SK-MEL-5 (cell line): ENCODE results near the gene MGAT4A. TPM values are rescaled to one million over a fixed set of nuclear protein-coding genes. Genes with fewer than 3 reads are reported as not detected.
A peak's percentile ranks its signal among the peaks of the same experiment; 100 is the strongest.

Experiments used
- DNase-seq: peaks from one replicate; pipeline ENCODE4 v3.0.0-alpha.2; 2016; ENCODE audit warnings: low read depth, low spot score
- in situ Hi-C: cut with HindIII; loops from 2 replicates; pipeline ENCODE4 v1.10.0; 2016; ENCODE audit warnings: low sequenced_read_pairs, high pct_unique_total_duplicates, low pct_unique_long_range_greater_than_20kb
- total RNA-seq: library from RNA; depleted of rRNA; stranded (reverse); fragments of >200 nt; shearing (Covaris generic); gene quantifications from 2 replicates; pipeline ENCODE4 v1.2.3, GENCODE V29; 2014

Gene MGAT4A
- total RNA-seq, 1 experiment from 2014 or later = 16.3 TPM

DNA sequence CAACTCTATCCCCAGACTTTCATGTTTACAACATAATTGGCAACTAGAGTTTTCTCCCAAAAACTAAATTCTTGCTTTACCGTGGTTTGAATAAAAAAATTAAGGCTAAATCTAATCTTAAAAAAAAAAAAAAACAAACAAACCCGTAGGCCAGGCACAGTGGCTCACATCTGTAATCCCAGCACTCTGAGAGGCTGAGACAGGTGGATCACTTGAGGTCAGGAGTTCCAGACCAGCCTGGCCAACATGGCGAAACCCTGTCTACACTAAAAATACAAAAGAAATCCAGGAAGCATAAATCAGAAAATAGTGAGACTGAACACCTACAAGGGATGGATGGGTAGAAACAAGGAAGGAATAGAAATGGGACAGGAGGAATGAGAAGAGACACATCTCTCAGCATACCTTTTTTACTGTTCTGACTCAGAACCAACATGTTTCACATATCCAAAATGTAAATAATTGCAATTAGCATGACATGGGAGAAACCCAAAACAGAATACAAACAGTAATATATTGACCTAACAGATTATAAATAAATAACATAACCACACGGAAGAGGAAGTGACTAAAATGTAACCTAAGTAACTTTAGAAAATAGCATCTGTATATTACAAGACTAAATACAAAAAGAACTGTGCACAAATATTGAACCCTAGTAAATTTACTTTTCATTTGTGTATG lies 17.5 kb downstream of the MGAT4A start:
- in situ Hi-C loops = no loop called here
- no peak for DNase-seq

DNA sequence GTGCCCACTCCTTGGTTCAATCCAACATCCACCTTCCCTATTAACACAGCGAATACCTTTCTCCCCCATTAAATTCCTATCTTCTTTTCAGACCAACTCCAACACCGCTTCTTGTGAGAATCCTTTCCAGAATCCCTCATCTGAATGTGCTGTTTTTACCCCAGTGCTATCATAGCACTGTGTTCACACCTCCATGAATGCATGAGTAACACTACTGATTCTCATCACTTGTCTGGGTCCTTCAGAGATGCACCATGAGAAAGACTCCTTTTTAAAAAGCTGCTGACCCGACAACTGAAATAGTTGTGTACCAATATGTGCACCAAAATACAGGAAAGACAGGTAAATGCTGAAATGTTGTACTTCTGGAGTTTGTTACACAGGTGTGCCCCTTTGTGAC lies 18.8 kb downstream of the MGAT4A start:
- DNase-seq = no peak
- in situ Hi-C loops = no loop called here

DNA sequence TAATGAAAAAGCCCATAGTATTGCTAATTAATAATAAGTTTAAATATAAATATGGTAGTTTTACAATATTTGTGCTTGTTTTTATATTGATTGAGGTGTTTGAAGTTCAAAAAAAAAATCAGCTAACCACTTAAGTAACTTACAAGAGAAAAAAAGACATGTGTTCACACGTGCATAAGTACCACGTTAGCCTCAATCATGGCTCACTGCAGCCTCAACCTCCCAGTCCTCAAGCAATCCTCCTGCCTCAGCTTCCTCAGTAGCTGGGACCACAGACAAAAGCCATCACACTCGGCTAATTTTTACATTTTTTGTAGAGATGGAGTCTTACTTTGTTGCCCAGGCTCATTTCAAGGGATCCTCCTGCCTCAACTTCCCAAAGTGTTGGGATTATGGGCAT lies 19.4 kb downstream of the MGAT4A start:
- DNase-seq = no peak
- in situ Hi-C loops = no loop called here

DNA sequence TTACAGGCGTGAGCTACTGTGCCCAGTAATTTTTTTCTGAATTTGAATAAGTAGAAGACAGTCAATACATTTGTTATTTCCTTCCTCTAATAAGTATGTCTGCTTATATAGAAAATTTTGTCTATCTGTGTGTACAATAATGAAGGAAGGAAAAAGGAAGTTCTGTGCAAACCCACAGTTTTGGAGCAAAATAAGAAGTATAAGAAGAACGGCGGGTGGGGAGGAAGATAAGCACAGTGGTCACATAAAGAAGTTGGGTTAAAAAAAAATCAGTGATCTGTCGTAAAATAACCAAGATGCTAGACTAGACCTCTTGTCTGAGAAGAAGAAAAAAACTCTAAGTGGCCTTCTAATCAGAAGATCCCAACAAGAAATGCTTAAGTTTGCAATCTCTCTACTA lies 20.2 kb downstream of the MGAT4A start:
- no peak for DNase-seq
- in situ Hi-C loops = no loop called here

DNA sequence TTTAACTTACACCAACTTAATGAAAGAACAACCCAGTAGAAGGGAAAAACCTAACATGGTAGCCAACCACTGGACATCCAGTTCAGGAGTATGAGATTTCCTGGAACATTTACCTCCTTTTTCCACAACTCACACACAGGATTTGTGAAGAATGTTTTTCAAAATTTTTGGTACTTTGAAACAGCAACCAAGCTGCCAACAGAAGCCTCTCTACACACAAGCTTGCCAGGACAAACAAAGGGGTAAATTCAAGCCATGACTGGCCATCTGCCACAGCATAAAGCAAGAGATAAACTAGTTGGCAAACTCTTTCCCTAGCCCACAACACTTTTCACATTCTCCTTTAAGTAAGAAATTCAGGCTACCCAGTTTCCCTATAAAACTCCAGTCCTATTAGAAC lies 21.4 kb downstream of the MGAT4A start:
- in situ Hi-C loops = no loop called here
- DNase-seq = peak; percentile 31

DNA sequence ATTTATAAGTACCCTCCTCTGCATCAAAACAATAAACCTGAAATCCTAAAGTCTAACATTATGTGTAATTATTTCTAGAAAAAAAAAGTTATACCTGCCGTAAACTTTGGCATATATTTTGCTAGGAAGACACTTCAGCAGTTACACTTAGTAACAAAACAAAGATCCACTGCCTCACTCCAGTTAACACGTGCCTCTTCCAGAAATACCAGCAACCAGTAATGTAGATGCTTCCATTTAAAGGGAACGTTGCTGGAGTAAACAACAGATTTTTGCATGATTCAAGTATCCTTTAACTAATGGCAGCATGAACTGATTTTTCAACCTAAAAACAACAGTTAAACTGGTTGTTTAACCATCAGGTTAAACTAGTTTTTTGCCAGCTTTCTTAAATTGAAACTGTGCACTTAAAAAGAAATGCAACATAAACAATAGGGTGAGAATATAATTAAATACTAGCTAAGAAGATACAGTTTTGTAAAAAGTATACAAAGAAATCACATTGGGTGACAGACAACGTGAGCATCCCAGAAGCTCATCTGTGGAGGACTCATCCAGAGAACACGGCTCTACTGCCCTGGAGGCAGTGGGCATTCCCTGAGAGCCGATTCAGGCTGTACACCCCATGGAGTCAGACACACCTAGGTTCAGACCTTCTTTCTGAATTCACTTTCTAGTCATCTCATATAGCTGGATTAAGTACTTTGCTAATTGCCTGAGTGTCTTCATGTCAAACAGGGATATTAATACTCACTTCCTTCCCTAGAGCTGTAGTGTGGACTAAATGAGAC lies 22.3 kb downstream of the MGAT4A start:
- no peak for DNase-seq
- in situ Hi-C loops = no loop called here

DNA sequence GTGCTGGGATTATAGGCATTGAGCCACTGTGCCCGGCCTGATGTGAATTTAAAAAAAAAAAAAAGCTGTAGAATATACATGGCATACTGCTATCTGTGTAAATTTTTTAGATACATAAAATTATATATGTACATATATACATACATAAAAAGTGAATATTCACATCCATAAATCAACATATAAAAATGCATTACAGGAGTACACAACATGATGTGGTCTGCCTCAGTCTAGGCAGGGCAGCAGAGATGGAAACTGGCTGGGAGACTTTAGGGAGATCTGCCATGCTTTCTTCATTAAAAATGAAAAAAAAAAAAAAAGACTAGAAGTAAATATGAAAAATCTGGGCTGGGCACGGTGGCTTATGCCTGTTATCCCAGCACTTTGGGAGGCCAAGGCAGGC lies 24.3 kb downstream of the MGAT4A start:
- DNase-seq = no peak
- in situ Hi-C loops = no loop called here

DNA sequence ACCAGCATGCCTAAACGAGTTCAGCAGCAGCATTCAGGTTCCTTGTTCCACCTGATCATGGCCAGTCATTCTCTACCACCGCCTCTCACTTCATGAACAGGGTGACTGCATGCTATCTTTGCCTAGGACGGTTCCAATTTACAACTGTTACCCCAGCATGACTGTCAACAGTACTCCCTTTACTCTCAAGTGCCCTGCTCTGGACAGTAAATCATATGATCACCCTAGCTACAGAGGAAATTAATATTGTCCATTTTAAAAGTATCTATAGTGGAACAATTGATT lies 25.7 kb downstream of the MGAT4A start:
- in situ Hi-C loops = no loop called here
- no peak for DNase-seq

DNA sequence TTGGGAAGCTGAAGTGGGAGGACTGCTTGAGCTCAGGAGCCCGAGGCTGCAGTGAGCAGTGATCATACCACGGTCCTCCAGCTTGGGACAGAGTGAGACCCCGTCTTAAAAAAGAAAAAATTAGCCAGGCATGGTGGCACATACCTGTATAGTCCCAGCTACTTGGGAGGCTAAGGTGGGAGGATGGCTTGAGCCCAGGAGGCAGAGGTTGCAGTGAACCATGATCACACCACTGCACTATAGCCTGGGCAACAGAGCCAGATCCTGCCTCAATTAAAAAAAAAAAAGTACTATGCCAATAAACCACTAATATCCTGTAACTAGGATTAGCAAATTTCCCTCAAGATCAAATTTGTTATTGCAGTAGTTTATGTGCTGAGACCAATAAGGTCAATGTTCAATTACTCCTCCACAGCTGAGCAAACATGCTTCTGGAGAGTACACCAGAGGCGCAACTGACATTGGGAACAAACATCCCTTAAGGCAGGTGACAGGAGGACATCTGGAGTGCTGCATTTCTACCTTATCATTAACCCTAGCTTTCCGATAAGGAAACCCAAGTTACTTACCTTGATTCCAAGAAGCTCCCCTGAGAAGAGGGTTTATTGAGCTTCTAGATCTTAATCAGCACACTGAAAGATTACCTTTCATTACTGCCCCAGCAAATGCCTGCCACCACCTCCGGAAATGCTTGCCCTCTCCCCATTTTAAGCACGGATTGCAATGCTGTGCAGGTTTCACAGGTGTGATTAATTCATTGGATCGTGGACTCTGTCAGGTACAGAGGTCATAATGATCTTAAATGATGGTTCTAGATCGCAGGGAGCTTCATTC lies 26.2 kb downstream of the MGAT4A start:
- DNase-seq = no peak
- in situ Hi-C loops = no loop called here

DNA sequence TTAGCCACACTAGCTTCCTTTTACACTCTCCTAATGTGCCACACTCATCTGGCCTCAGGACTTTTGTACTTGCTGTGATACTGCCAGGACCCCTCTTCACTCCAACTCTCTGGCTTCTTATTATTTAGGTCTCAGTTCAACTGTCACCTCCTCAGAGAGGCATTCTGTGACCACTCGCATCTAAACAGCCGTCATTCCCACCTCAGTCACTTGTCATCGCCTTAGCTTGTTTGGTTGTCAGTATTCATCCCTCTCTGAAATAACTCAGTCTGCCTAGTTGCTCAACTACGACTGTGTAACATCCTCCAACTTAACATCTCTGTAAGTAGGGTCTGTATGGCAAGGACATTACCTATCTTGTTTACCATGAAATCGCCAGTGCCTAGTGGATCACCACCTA lies 27.2 kb downstream of the MGAT4A start:
- in situ Hi-C loops = no loop called here

DNA sequence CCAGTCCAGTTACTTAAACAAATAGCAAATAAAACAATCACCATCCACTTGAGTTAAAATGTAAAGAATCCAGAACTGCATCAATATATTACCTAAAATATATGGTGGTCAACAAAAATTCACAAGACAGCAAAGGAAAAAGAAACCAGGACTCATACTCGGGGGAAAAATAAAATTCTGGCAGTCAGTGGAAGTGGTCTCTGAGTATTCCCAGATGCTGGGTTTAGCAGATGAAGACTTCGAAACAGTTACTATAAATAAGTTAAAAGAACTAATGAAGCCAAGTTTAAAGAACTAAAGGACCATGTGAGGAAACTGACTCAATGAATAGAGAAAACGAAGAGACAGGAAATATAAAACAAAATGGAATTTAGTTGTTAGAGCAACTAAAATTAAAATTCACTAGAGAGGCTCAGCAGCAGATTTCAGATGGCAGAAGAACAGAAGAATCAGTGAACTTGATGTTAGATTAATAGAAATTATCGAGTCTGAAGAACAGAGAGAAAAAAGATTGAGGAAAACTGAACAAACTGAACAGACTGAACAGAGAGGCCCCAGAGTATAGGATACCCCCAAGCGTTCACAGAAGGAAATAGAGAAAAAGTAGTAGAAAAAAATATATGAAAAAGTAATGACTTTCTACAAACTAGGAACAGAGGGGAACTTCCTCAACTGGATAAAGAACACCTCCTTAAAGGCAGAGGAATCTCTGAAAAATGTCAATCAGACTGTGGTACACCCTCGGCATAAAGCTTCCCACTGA lies 27.9 kb downstream of the MGAT4A start:
- in situ Hi-C loops = no loop called here

More for the DNA sequence above, 27.2 kb downstream of the MGAT4A start:
- no peak for DNase-seq

DNA sequence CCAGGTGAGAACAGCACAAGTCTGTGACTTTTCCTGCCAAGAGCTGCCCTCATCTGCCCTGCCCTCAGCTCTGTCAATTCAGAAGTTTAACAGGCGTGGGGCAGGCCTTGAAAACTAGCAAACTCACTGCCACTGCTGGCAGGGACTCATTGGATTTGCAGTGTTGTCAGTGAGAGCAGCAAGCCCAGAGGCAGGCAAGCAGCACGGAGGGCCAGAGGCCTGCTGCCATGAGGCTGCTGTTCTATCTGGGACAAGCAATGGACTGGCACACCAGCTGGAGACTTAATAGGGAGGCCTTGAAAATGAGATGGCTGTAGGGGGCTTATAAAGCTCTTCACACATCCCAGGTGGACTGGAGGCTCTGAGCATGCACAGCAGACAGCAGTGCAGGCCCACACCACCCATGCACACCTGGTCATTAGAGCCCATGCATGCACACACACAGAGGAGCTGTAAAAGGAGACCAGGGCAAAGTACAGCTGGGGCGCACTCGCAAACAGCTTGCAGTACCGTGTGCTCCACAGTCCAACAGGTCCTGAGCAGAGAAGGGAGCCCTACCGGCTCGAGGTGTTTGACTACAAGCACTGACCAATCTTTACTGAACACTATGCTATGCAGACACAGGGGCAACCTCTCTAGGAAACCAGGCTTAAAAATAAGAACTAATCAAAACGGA lies 28.7 kb downstream of the MGAT4A start:
- no peak for DNase-seq
- in situ Hi-C loops = no loop called here

More for the DNA sequence above, 27.9 kb downstream of the MGAT4A start:
- no peak for DNase-seq

DNA sequence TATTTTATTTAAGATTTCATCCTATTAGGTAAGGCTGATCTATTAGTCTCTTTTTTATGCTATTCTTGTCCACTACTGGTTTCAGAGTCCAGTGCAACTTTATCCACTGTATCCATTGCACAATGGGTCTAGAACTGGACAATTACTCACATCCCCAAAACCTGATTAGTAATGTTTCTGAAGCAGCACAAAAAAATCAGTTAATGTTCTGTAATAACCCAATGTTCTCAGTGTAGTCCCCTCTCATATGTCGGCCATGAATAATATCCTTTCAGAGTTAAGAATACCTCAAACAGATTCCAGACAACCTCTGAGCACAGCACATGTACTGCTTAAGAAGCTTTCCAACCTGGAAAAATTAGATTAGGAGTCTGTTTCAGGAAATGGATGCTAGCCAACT lies 29.7 kb downstream of the MGAT4A start:
- no peak for DNase-seq
- in situ Hi-C loops = no loop called here

DNA sequence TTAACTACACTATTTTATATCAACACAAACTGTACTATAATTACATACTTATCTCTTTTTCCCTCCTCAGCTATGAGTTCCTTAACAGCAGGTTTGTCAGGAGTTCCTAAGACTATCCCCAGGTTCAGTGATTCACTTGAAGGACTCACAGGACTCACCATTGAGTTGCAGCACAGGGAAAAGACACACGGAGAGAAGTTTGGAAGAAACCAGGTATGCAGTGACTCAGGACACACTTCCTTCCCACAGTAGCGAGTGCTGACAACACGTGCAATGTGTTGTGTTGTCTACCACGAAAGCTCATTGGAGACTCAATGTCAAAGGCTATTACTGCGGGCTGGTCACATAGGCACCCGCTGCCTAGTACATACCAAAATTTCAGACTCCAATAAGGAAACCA lies 32.0 kb downstream of the MGAT4A start:
- DNase-seq = no peak
- in situ Hi-C loops = no loop called here

DNA sequence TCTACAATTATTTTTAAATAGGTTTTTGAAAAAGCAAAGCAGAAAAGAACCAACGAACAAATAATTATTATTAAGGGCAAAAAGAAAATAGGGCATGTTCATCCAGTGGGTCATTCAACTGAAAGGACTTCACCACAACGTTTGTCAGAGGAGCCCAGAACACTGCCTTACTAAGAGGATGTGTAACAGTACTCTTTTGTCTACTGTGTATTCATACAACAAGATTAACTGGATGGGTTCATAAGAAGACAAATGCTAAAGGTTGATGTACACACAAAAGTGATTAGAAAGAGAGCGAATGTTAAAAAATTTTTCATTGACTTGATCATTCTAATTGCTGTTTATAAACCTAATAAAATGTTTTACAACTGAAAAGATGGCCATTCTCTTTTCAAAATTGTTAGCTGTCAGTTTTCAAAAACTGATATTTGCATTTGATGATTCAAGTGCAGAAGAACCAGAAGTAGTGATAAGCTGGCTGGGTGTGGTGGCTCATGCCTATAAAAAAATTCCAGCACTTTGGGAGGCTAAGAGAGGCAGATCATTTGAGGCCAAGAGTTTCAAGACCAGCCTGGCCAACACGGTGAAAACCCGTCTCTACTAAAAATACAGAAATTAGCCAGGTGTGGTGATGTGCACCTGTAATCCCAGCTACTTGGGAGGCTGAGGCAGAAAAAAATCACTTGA lies 33.1 kb downstream of the MGAT4A start:
- in situ Hi-C loops = no loop called here
- DNase-seq = peak; percentile 55

DNA sequence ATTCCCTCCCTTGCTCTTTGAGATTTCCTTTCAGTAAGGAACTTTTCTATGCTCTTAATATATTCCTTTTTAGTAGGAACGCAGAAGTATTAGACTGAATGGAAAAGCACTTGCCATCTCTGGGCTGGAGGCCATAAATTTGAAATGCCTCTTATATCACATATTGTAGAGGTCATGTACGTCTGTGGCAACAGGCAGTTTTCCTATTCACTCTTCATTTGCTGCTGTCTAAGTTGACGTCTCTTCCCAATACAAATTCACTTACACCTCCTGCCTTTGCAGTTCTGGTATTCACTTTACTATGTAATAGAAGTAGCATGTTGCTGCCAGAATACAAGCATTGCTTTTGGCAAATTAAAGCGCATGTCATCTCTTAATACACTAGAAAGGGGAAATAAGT lies 34.7 kb downstream of the MGAT4A start:
- in situ Hi-C loops = no loop called here
- DNase-seq = no peak

DNA sequence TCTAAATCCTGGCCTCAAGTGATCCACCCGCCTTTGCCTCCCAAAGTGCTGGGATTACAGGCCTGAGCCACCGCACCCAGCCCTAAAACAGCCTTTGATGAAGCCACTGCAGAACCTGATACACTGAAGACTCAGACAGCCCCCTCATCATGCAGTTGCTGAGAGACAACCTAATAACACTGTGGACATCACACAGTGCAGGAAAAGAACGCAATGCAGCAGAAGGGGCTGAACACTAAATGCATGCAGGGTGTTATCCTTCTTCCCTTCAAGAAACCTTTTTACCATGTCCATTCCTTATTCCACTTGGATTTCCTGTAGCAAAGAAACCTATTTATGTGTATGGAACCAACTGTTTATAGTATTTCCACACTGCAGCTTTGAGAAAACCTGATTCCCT lies 35.7 kb downstream of the MGAT4A start:
- no peak for DNase-seq
- in situ Hi-C loops = no loop called here
